Stimulated activated CD4-positive, alpha-beta T cell treated with anti-CD3 and anti-CD28 coated beads, TNF-alpha, amount 100 ng/mL, for 4 hours (primary cell): ENCODE data around the gene TMEM179B.
"Not testable (repeated sequence)": the region's sequence is repeated elsewhere in the genome, so short reads cannot be mapped to it uniquely, and the experiment has no call there.

Experiments
- DNase-seq, 3 experiments: peaks; one replicate each; pipeline ENCODE4 v3.0.0-alpha.2; 2020; ENCODE audit warnings: low read depth in 3 of 3

TMEM179B gene

DNA sequence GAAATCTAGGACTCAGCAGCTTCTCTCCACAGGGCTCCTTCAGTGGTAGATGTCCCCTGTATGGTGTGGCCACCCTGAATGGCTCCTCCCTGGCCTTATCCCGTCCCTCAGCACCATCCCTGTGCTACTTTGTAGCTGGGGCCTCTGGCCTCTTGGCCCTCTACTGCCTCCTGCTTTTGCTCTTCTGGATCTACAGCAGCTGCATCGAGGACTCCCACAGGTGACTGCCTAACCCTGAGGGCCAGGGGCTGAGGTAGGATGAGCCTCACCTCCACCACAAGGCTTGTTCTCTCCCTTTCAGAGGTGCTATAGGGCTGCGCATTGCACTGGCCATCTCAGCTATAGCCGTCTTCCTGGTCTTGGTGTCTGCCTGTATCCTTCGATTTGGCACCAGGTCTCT, 1.8 kb downstream of the TMEM179B start:
- no peak for DNase-seq

DNA sequence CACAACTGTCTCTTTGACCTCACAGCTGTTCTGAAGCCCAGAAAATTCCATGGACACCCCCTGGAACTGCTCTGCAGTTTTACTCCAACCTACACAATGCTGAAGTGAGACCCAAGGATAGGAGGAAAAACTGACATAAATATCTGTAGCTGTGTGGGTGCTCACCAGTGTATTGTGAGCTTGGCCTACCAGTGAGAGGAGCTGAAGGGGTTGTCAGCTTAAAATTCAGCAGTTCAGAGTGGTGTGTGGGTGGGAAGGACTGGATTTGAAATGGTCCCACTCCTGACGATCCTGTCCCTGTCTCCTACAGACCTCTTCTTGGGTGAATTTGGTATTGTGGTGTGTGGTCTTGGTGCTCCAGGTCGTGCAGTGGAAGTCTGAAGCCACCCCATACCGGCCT, 2.4 kb downstream of the TMEM179B start:
- no peak for DNase-seq

DNA sequence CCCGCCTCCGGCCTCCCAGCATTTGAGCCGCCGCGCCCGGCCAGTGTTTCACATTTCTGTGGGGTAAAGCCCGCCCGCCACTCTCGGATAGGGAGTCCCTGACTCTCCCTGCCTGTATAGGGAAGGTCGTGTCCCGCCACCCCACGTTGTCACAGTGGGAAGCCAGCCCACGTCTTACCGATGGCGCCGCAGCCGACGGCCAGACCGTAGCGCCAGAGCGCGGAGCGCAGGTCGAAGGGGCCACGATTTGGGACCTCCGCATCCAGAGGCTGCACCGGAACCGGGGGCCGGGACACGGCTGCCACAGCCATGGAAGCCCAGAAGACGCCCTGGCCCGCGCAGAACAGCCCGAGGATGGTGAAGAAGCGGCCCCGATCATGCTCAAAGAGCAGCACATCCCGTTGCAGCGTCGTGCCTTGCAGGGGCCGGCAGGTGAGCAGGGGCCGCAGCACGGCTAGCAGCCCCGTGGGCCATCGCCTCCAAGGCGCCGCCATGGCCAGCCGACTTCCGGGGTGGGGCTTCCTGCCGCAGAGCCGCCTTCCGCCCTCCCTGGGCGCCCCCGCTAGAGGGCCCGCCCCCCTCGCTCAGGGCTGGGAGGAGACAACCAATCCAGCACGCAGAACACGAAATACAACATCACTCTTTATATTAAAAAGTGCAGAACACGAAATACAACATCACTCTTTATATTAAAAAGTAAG, 4.4 kb downstream of the TMEM179B start, which contains the start of gene TMEM223:
TMEM223 (minus strand) TSS at position 506 of the 701 bp plus-strand sequence; CDS start at position 494, 12 bp downstream.
- peak; percentile 78 to 84 (median 78) for DNase-seq

DNA sequence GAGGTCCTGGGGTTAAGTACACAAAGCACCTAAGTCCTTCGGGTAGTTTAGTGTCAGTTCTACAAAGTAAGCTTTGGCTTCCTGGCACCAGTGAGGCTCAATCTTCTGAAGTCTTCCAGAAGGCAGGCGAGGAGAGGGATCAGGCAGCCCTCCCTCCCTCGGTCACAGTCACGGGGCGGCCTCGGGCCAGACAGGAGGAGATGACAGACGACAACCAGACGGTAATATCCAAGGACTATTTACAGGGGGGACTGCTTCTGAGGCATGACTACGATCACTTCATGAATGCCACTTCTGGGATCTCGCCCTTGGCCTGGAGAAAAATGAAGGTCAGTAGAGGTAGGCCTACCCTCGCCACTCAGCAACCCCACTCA, 5.0 kb downstream of the TMEM179B start:
- DNase-seq = no peak

DNA sequence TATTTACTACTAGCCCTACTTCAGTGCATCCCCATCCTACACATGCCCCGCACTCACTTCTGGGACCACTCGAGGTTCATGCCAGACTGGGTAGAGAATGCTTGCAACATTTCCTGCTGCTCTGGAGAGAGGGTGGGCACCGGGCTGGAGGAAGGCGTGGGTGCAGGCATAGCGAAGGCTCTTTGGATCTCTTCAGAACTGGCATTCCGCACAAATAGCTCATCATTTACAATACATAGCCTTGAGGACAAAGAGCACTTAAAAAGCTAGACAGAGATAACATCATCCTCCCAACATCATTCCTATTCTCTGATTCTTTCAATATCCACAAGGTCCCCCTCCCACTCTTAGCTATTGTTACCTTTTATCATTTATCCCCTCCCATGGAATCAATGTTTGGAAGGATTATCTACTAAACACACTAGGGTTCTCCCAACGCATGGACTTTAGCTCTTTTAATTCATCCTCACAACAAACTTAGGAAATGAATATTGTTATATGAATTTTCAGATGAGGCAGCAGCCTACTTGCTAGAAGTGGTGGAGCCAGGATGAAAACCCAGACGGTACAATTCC, 7.1 kb downstream of the TMEM179B start:
- no peak for DNase-seq

DNA sequence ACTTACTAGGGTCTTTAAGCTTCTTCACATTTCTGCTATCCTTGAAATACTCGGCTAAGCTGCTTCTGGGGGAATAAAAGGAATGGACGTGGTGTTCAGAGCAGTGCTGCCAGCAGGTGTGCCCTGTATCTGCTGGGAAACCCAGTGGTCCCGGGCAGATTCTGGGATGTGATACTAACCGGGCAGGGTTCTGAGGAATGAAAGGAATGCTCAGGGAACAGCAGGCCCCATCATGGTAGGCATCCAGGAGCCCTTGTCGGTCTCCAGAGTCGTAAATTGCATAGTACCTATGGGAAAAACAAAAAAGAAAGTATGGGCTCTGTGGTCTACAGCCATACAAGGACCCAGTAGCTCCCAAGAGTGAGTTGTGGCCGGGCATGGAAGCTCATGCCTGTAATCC, 9.1 kb downstream of the TMEM179B start:
- DNase-seq = no peak

DNA sequence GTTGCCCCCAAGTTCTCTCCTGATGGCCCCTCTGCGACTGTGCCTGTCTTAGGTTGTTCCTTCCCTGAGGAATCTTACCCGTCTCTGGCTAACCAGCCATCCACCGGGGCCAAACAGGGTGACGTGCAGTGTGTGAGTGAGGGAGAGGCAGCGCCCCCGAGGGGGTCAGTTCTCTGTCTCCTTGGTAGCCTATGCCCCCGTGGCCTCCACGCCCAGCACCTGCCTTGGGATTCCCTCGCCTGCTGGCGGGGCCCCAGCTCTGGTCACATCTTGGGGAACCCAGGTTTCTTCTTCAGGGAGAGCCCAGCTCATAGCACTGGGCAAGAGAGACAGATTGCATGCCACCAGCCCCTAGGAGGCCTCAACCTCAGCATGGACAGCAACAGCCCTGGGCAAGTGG, 12.3 kb downstream of the TMEM179B start:
- no peak for DNase-seq

DNA sequence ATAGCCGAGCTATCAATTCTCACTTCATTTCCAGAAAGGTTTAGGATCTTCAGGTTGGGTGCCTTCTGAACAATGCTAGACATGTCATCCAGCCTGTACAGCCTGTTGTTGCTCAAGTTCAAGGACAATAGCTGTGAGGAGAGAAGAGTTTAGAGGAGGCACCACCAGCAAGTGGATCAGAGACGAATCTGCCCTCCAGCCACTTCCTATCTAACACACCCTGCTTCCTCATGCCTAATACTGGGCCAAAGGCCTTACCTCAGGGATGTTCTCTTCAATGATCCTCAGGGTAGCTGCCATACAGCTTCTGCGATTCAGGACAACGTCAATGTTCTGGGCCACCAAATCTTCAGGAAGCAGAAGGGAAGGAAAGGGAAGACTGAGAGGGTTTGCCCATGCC, 13.9 kb downstream of the TMEM179B start:
- DNase-seq = no peak

DNA sequence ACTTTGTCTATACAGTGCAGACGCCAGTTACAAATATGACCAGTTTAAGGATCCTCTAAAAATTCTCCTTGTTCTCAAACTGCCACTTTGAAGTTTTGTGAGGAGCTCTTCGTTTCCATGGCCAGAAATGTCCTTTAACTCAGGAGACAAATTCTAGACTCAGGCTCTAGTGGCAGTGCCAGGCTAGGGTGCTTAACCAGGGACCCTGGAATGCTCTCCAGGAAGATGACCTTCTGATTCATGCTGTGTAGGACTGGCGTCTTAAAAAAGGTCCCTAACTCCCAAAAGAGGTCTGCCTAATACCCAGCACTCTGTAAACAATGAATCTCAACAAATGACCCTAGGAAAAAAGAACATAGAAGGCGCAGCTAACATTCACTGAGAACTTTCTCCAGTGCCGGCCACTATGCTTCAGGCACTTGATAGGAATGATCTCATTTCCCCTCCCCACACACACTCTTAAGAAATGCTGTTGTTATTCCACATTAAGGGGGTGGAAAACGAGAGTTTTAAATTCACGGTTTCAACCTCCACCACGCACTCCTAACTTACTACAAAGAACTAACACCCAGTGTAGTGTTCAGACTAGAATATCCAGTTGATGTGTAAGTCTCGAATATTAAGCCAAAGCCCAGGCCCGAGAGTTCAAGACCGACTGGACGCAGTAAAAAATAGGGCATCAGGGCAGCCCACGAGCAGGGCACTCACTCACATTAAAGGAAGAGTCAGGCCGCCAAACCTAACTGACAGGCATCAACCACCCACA, 17.3 kb downstream of the TMEM179B start:
- no peak for DNase-seq

DNA sequence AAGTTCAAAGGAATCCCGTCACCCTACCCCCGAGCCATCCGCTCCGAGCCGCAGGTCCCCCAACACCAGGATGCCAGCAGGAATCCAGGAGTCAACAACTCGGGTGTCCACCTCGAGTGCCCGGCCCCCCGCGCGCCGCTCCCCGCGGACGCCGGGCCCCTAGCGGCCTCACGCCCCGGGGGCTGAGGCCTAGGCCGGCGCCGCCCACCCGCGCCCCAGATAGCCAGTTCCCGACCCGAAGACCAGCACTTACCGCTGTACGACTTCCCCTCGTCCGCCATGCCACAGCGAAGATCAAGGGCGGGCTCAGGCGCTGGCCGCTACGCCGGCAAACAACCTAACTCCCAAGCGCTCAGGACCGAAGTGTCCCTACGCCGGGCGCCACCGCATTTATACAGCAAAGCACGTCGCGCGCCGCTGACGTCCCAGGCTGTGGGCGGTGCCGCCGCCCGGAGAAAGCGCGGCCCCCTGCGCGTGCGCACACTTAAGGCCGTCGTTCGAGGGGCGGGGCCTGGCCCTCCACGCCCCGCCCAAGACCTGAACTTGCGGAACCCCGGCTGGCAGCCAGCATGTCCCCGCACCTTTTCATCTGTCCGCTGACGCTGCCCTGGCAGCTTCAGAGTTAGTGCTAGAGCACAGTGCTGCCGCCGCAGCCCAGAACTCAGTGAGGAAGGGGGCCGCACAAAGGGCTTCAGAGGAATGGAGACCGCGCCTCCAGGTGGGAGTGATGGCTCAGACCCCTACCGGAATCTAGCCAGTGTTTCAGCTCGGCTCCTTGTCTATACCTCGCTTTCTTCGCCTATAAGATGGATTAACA, 18.1 kb downstream of the TMEM179B start, which contains the start of gene NXF1:
NXF1 (minus strand) TSS at position 365 of the 817 bp plus-strand sequence; CDS start at position 281, 84 bp downstream.
- peak; percentile 92 to 95 (median 93) for DNase-seq

DNA sequence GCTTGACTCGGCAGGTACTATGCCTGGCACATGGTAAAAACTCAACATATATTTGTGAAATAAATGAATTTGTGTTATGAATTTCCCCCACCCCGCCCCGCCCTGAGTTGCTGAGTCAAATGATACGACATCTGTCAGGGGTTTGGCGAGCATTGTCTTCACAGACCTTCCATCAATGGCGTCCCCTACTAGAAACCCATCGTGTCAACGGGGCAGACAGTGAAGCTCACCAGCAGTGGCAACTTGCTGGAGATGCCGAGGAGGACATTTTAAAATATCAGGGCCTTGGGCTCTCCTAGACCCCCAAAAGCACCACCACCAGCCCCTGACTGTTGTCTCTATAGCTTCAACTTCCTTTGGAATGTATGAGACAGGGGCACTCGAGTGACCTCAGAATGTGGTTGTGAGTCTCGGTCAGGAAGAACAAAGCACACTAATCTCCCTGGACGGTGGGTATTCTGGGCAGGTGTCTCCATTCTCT, 18.8 kb downstream of the TMEM179B start:
- DNase-seq = no peak

DNA sequence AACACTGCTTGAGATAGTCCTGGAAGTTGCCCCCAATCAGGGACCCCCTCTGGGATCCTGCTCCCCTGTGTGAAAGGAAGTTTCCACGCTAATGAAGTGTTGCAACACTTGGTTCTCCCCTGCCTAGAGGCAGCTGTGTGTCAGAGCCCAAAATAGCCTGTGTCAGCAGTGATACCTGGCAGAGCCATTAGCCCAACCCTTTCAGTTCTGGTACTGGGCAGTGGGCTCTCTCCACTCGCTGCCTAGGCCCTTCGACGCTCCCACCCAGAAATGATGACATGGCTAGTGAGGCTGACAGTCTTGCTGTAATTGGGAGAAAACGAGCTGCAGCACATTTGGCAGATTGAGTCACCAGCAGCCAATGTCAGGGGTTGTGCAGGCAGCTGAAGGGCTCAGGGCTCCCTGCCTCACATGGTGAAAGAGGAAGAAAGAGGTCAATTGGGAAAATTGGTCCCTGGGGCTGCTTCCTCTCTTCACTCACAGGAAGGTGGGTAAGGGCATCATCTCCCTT, 19.5 kb downstream of the TMEM179B start:
- DNase-seq = no peak

DNA sequence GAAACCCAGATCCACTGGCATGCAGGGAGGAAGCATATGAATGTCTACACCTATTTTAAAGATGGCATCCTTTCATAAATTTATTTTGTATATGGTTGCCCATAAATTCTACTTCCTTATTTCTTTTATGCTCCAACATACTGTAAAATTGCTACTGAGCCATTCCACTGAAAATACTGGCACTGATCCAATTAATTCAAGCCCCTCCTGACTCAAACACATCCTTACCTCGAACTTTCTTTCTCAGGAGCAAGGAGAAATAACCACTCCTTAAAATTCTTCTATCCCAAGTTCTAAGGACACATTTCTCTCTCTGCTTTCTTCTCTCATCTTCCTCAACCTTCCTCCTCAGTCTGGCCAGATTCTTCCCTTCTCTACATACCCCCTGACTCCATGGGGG, 23.5 kb downstream of the TMEM179B start:
- DNase-seq = no peak

DNA sequence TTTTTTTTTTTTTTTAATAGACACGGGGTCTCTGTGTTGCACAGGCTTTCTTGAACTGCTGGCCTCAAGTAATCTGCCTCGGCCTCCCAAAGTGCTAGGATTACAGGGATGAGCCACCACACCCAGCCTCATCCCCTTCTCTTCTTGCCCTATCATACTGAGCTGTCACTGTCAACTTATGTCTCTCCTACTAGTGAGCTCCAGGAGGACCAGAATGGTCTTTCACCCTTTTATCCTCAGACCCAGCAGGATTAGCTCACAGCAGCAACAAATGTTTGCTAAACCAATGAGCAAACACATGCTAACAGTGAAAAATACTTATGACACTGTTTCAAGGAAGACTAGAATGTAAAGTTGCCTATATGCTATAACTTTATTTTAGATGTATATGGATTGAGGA, 24.5 kb downstream of the TMEM179B start:
- no peak for DNase-seq

DNA sequence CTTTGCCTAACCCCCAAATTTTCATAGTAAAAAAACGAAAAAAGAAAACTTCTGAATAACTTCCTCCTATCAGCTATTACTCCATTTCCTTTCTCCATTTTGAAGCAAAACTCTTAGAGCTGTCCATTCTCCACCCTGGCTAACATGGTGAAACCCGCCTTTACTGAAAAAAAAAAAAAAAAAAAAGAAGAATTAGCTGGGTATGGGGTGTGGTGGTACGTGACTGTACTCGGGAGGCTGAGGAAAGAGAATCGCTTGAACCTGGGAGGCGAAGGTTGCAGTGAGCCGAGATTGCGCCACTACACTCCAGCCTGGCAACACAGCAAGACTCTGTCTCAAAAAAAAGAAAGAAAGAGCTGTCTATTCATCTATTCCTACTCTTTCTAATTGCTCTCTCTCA, 29.4 kb downstream of the TMEM179B start:
- DNase-seq = no peak

DNA sequence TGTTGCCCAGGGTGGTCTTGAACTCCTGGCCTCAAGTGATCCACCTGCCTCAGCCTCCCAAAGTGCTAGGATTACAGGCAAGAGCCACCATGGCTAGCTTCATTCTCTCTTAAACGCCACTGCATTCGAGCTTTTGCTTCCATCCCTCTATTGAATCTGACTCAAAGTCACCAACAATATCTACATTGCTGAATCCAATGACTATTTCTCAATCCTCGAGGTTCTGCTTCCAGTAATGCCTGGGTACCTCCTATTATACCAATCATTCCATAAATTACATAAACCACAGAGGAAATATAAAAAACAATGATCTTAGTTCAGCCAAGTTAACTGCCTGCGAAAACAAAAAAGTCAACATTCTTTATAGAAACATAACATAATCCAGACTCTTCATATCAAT, 29.9 kb downstream of the TMEM179B start:
- no peak for DNase-seq

DNA sequence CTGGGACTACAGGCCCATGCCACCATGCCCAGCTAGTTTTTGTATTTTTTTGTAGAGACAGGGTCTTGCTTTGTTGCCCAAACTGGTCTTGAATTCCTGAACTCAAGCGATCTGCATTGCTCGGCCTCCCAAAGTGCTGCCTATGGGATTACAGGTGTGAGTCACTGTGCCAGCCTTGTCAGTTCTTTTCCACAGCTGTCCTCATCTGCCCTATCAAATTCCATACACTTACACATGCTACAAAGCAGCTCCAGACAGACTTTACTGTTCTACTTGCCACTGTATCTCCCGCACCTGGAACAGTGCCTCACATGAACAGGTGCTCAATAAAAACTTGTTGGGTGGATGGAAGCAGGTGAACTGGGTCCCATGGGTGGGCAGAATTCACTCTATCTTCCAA, 36.5 kb downstream of the TMEM179B start:
- DNase-seq = no peak

DNA sequence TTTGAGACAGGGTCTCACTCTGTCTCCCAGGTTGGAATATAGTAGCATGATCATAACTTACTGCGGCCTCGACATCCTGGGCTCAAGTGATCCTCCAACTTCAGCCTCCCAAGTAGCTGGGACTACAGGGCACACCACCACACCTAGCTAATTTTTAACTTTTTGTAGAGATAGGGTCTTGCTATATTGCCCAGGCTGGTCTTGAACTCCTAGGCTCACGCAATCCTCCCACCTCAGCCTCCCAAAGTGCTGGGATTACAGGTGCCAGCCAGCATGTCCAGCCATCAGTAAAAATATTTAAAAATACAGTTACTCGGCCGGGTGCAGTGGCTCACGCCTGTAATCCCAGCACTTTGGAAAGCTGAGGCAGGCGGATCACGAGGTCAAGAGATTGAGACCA, 40.9 kb downstream of the TMEM179B start:
- DNase-seq = not testable (repeated sequence)

DNA sequence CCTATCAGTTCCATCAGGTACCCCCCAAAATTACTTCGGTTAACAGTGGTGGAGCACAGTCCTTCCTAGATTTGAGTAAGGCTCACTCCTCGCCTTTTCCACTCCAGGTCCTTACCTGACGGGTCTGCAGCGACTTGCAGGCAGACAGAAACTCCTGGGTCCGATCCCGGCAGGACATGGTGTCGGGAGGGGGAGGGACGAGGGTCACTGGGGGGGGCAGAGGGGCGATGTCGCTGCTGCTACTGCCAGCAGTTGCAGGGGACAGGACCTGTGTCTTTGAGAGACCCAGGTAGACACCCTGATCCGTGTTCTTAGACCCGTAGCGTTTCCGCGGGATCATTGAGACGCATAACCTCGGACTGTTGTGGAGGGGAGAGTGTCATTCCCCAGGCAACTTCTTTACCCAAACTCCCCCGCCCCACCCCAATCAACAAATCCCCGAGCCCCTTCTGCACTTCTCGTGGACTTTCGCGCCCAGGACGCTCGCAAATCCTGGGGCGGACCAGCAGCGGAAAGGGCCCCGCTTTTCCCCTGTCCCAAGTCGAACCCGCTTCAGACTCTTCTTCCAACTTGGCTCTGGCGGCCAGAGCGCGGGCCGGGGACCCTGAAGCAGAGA, 43.8 kb downstream of the TMEM179B start:
- no peak for DNase-seq

DNA sequence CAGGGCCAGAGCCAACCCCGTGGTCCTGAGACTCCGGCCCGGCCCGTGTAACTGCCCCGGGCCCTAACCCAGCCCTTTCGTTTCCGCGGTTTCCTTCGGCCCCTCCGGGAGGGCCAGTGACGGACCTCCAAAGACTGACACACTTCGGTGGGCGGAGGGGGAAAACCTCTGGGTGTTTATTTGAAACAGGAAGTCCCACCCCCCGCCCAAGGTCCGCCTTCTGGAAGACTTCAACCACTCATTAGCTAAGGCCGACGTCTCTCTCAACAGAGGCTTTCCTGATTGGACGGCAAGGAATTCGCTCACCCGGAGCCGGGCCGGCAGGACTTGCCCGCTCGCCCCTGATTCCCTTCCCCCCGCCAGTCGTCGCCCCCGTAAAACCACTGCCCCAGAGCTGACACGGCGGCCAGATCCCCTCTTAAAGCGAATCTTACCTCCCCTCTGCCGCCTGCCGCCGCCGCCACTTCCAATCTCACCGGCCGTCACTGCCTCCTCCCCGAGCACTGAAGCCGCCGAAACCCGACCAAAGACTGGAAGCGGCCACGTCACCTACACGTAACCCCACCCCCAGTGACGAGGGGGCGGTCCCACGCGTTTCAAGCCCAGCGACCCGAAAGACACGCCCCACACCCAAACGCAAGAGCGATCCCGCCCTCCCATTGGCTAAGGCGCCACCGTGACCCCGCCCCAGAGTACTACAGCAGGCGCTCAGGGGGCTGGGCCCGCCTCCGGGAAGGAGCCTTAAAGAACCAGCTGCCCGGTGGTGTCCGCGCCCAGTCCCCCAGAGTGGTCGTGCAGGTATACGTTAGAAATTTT, 44.5 kb downstream of the TMEM179B start, which contains the start of gene STX5:
STX5 (minus strand) TSS at position 532 of the 816 bp plus-strand sequence. CDS start 808 bp downstream, outside the sequence.
- peak; percentile 99 for DNase-seq
